Peyer's patch (tissue), 4 donors: ENCODE measurements around the gene MCF2L2.

Experiments used
- POLR2A ChIP-seq, 2 donors: fragments of 450-650 bp; IDR thresholded peaks; one replicate each; pipeline ENCODE4 v1.5.1; 2017; ENCODE audit warnings: antibody characterized with exemption in 2 of 2, mild to moderate bottlenecking in 2 of 2, moderate library complexity in 2 of 2
- TF ChIP-seq, protein P1 (sequence below), 6 experiments: fragments of 450-650 bp in 4 of 6; fragments of 200-600 bp in 2 of 6; sonication (generic) in 1 of 6; IDR thresholded peaks; one replicate each; pipeline ENCODE4 v1.5.1; 2017 to 2019; ENCODE audit warnings: antibody characterized with exemption in 6 of 6, mild to moderate bottlenecking in 3 of 6, moderate library complexity in 1 of 6

GRCh38 chr3:183378008-183378407 is 50.4 kb downstream of the MCF2L2 start:
- TF ChIP-seq, protein P1, sequence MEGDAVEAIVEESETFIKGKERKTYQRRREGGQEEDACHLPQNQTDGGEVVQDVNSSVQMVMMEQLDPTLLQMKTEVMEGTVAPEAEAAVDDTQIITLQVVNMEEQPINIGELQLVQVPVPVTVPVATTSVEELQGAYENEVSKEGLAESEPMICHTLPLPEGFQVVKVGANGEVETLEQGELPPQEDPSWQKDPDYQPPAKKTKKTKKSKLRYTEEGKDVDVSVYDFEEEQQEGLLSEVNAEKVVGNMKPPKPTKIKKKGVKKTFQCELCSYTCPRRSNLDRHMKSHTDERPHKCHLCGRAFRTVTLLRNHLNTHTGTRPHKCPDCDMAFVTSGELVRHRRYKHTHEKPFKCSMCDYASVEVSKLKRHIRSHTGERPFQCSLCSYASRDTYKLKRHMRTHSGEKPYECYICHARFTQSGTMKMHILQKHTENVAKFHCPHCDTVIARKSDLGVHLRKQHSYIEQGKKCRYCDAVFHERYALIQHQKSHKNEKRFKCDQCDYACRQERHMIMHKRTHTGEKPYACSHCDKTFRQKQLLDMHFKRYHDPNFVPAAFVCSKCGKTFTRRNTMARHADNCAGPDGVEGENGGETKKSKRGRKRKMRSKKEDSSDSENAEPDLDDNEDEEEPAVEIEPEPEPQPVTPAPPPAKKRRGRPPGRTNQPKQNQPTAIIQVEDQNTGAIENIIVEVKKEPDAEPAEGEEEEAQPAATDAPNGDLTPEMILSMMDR (IDR thresholded peaks at IDR 0.05) = no peak
- no peak for TF ChIP-seq POLR2A (IDR thresholded peaks at IDR 0.05)
